ENCODE data around the gene PEDS1.
A peak's percentile ranks its signal among the peaks of the same experiment; 100 is the strongest.

PEDS1 gene

GRCh38 chr20:50194422-50194830 is 40.9 kb upstream of the PEDS1 start:
- no peak for DNase-seq (ENCODE audit: low read depth in 1 of 2, low spot score in 1 of 2)
- TF ChIP-seq JUND (IDR thresholded peaks at IDR 0.05; ENCODE audit: low read depth), result no peak
- in situ Hi-C loops (cut with HindIII; ENCODE audit: low pct_unique_long_range_greater_than_20kb, low sequenced_read_pairs), result no loop called here

GRCh38 chr20:50193836-50194421 is 40.4 kb upstream of the PEDS1 start:
- in situ Hi-C loops (cut with HindIII; ENCODE audit: low pct_unique_long_range_greater_than_20kb, low sequenced_read_pairs), result no loop called here
- TF ChIP-seq JUND (IDR thresholded peaks at IDR 0.05; ENCODE audit: low read depth), result no peak
- DNase-seq (ENCODE audit: low read depth in 1 of 2, low spot score in 1 of 2), result peak in 1 of 2 experiments; percentile 24

GRCh38 chr20:50193199-50193835 is 39.8 kb upstream of the PEDS1 start:
- peak in 1 of 2 experiments; percentile 36 for DNase-seq (ENCODE audit: low read depth in 1 of 2, low spot score in 1 of 2)

GRCh38 chr20:50192364-50193198 is 39.1 kb upstream of the PEDS1 start:
- in situ Hi-C loops (cut with HindIII; ENCODE audit: low pct_unique_long_range_greater_than_20kb, low sequenced_read_pairs), result no loop called here
- DNase-seq (ENCODE audit: low read depth in 1 of 2, low spot score in 1 of 2), result peak; percentile 87 to 96
- peak; percentile 48; the same call in 1 of the 2 replicates for TF ChIP-seq JUND (IDR thresholded peaks at IDR 0.05; ENCODE audit: low read depth)

More at GRCh38 chr20:50193199-50193835, 39.8 kb upstream of the PEDS1 start:
- TF ChIP-seq JUND (IDR thresholded peaks at IDR 0.05; ENCODE audit: low read depth), result no peak
- in situ Hi-C loops (cut with HindIII; ENCODE audit: low pct_unique_long_range_greater_than_20kb, low sequenced_read_pairs), result no loop called here

- no peak for TF ChIP-seq JUND (IDR thresholded peaks at IDR 0.05; ENCODE audit: low read depth)
- DNase-seq (ENCODE audit: low read depth in 1 of 2, low spot score in 1 of 2), result peak; percentile 71 to 86
- in situ Hi-C loops (cut with HindIII; ENCODE audit: low pct_unique_long_range_greater_than_20kb, low sequenced_read_pairs), result no loop called here
Observed at GRCh38 chr20:50191544-50192363, 38.2 kb upstream of the PEDS1 start.

- DNase-seq (ENCODE audit: low read depth in 1 of 2, low spot score in 1 of 2), result peak; percentile 53 to 75
Observed at GRCh38 chr20:50191065-50191543, 37.6 kb upstream of the PEDS1 start.

GRCh38 chr20:50190251-50191064 is 36.9 kb upstream of the PEDS1 start, which contains the start of gene CEBPB:
TSS of gene CEBPB (plus strand) at chr20:50190830. CDS start at chr20:50191034, 204 bp downstream.
- no peak for TF ChIP-seq JUND (IDR thresholded peaks at IDR 0.05; ENCODE audit: low read depth)
- DNase-seq (ENCODE audit: low read depth in 1 of 2, low spot score in 1 of 2), result peak; percentile 91 to 94
- in situ Hi-C loops (cut with HindIII; ENCODE audit: low pct_unique_long_range_greater_than_20kb, low sequenced_read_pairs), result no loop called here

More at GRCh38 chr20:50191065-50191543, 37.6 kb upstream of the PEDS1 start:
- in situ Hi-C loops (cut with HindIII; ENCODE audit: low pct_unique_long_range_greater_than_20kb, low sequenced_read_pairs), result no loop called here
- TF ChIP-seq JUND (IDR thresholded peaks at IDR 0.05; ENCODE audit: low read depth), result no peak

- DNase-seq (ENCODE audit: low read depth in 1 of 2, low spot score in 1 of 2), result peak; percentile 48 to 54
- in situ Hi-C loops (cut with HindIII; ENCODE audit: low pct_unique_long_range_greater_than_20kb, low sequenced_read_pairs), result no loop called here
- no peak for TF ChIP-seq JUND (IDR thresholded peaks at IDR 0.05; ENCODE audit: low read depth)
Observed at GRCh38 chr20:50189681-50190250, 36.2 kb upstream of the PEDS1 start.

GRCh38 chr20:50188879-50189680 is 35.6 kb upstream of the PEDS1 start:
- no peak for TF ChIP-seq JUND (IDR thresholded peaks at IDR 0.05; ENCODE audit: low read depth)
- no peak for DNase-seq (ENCODE audit: low read depth in 1 of 2, low spot score in 1 of 2)
- in situ Hi-C loops (cut with HindIII; ENCODE audit: low pct_unique_long_range_greater_than_20kb, low sequenced_read_pairs), result no loop called here

GRCh38 chr20:50188287-50188688 is 34.8 kb upstream of the PEDS1 start:
- no peak for TF ChIP-seq JUND (IDR thresholded peaks at IDR 0.05; ENCODE audit: low read depth)
- in situ Hi-C loops (cut with HindIII; ENCODE audit: low pct_unique_long_range_greater_than_20kb, low sequenced_read_pairs), result no loop called here
- no peak for DNase-seq (ENCODE audit: low read depth in 1 of 2, low spot score in 1 of 2)
